DND-41 (cell line): Measurements from ENCODE around the gene MIPOL1.

Experiments
- CTCF ChIP-seq: IDR thresholded peaks from 2 replicates; pipeline ENCODE4 v1.5.1; 2012; ENCODE audit warnings: borderline replicate concordance, low read length, moderate library complexity, mild to moderate bottlenecking; ENCODE audit not compliant: poor library complexity, severe bottlenecking; ENCODE audit errors: extremely low read depth
- EZH2 ChIP-seq: IDR thresholded peaks from 3 replicates; pipeline ENCODE4 v1.6.1; 2012; ENCODE audit warnings: borderline replicate concordance, low read depth, mild to moderate bottlenecking, moderate library complexity, low read length, inconsistent platforms; ENCODE audit not compliant: severe bottlenecking

- TF ChIP-seq CTCF (no peak), EZH2 (no peak)
Measured at GRCh38 chr14:37318938-37319337, 121.2 kb downstream of the MIPOL1 start.
